ENCODE results near the gene TMOD3. TPM values are rescaled to one million over a fixed set of nuclear protein-coding genes. Genes with fewer than 3 reads are reported as not detected.

TMOD3 gene
- total RNA-seq, 2 donors from 2014 or later, result 18.7 to 19.7 TPM

DNA sequence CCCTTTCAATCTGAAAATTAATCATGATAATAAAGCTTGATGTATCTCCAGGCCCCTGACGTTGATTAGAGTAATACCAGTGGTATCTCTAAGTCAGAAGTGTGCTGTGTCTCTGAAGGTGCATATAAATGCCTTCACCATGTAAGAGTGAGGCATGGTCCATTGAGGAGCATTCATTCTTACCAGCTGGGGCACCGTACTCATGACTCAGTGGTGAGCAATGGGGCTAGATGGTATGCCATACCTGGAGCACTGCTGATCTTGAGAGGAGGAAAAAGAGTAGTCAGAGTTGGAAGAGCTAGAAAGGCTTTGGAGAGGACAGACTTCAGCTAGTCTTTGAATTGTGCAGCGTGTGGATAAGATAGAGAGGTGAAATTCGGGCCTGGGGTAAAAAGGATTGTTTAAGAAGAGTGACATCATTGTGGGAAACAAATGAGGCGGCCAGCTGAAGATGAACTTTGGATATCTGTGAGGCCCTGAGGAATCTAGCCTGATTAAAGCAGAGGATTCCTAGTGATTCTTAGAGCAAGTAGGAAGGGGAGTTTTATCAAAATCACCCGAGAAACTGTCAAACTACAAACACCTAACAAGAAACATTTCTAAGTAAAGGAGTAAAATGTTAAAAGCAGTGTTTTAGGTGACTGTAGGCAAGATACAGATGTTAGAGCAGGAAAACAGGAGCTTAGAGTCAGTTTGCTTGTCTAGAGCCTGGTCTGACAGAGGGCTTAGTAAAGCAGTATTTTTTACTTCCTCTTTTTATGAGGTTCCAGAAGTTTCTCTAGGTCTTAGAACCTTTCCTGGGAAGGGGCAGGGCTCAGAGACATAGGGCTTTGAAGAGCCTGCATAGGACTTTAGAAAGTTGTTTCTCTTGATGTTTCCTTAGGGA is 13.6 kb downstream of the TMOD3 start:
- H3K4me1 ChIP-seq, result peaks cover 0 to 71% of the 10 kb centered on the region in 2 donors
- no peak overlapping the region for H3K4me3 ChIP-seq
- H3K36me3 ChIP-seq, result no peaks in the 10 kb centered on the region
- TF ChIP-seq, protein P1, sequence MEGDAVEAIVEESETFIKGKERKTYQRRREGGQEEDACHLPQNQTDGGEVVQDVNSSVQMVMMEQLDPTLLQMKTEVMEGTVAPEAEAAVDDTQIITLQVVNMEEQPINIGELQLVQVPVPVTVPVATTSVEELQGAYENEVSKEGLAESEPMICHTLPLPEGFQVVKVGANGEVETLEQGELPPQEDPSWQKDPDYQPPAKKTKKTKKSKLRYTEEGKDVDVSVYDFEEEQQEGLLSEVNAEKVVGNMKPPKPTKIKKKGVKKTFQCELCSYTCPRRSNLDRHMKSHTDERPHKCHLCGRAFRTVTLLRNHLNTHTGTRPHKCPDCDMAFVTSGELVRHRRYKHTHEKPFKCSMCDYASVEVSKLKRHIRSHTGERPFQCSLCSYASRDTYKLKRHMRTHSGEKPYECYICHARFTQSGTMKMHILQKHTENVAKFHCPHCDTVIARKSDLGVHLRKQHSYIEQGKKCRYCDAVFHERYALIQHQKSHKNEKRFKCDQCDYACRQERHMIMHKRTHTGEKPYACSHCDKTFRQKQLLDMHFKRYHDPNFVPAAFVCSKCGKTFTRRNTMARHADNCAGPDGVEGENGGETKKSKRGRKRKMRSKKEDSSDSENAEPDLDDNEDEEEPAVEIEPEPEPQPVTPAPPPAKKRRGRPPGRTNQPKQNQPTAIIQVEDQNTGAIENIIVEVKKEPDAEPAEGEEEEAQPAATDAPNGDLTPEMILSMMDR (IDR thresholded peaks at IDR 0.05), result no peak
- H3K27ac ChIP-seq, result peak overlapping the region in 1 of 2 donors; percentile 1
- no peaks in the 10 kb centered on the region for H3K27me3 ChIP-seq
- no peaks in the 10 kb centered on the region for H3K9me3 ChIP-seq
- DNase-seq (ENCODE audit: low spot score), result no peak

DNA sequence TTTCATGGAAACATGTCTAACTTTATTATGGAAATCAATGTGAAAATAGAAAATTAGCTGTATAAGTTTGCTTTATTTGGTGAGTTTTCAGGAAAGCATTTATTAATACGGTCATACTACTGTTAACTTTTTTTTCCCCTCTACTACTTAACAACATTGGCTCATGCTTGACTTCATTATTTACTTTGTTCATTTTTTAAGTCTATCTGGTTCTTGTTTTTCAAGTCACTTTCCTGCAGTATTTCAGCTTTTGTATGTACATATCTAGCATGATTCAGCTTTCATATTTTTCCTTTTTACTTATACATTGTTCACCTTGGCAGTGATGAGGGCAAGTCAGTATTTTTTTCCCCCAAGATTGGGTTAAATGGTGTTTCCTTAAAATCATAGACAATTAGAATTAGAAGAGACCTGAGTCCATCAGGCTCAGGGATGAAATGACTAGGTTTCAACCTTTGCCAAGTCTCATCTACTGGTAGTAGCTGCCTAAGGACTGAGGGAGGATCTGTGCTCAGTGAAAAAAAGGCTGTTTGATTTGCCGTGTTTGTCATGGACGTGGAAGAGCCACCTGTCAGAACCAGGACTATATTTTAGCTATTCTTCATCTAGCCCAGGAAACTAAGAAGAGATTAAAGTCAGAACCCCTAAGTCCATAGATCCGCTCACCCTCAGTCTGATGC is 15.4 kb downstream of the TMOD3 start:
- no peak for DNase-seq (ENCODE audit: low spot score)
- Histone ChIP-seq H3K4me3 (no peak overlapping the region), H3K4me1 (peaks cover 0 to 81% of the 10 kb centered on the region in 2 donors), H3K36me3 (no peaks in the 10 kb centered on the region), H3K27ac (no peak overlapping the region), H3K9me3 (no peaks in the 10 kb centered on the region), H3K27me3 (no peaks in the 10 kb centered on the region)
- TF ChIP-seq, protein P1 (IDR thresholded peaks at IDR 0.05), result no peak

DNA sequence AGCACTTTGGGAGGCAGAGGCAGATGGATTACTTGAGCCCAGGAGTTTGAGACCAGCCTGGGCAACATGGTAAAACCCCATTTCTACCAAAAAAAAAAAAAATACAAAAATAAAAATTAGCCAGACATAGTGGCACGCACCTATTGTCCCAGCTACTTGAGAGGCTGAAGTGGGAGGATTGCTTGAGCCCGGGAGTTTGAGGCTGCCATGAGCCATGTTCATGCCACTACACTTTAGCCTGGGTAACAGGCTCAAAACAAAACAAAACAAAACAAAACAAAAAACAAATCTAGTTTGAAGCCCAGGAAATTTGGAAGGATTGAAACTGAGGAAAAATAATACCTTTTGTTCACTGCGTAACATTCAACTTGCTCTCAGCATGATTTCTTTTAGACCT is 16.6 kb downstream of the TMOD3 start:
- no peaks in the 10 kb centered on the region for H3K27me3 ChIP-seq
- no peak for DNase-seq (ENCODE audit: low spot score)
- H3K27ac ChIP-seq, result peak overlapping the region; percentile 57 to 59
- no peaks in the 10 kb centered on the region for H3K36me3 ChIP-seq
- H3K4me3 ChIP-seq, result no peak overlapping the region
- no peaks in the 10 kb centered on the region for H3K9me3 ChIP-seq
- peaks cover 0 to 81% of the 10 kb centered on the region in 2 donors for H3K4me1 ChIP-seq
- TF ChIP-seq, protein P1 (IDR thresholded peaks at IDR 0.05), result no peak

DNA sequence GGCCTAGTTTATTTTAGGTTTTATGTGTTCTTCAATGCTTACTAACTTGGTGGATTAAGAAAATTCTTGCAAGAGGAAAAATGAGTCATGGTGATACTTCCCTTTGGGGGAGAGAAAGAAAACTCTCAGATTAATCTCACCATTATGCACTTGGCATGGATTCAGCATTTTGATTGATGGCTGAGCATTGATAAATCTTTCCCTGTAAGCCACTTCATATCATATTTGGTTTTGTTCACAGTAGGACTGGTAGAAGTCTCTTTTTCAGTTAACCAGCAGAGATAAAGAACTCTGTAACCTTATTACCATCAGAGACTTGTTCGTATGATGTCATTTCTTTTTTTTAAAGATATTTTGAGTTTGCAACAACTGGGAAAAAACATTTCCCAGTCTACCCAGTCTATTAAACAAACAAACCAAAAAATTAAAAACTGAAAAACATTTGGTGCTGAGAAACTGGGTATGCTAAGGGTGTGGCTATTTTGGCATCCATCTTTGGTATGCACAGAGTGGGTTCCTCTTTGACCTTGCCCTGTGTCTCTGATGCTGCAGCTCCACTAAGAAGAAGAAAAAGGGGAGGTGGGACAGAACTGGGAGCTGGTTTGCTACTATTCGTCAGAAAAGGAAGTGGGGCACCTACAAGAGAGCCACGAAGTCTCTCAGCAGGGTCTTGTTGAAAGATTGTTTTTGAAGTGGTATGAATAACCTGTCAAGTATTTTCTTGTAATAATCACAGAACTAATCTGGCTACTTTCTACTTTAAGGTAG is 17.2 kb downstream of the TMOD3 start:
- H3K4me1 ChIP-seq, result peaks cover 0 to 81% of the 10 kb centered on the region in 2 donors
- no peaks in the 10 kb centered on the region for H3K36me3 ChIP-seq
- TF ChIP-seq, protein P1 (IDR thresholded peaks at IDR 0.05), result no peak
- no peaks in the 10 kb centered on the region for H3K27me3 ChIP-seq
- no peak overlapping the region for H3K4me3 ChIP-seq
- H3K9me3 ChIP-seq, result no peaks in the 10 kb centered on the region
- DNase-seq (ENCODE audit: low spot score), result no peak
- peak overlapping the region; percentile 57 to 59 for H3K27ac ChIP-seq

DNA sequence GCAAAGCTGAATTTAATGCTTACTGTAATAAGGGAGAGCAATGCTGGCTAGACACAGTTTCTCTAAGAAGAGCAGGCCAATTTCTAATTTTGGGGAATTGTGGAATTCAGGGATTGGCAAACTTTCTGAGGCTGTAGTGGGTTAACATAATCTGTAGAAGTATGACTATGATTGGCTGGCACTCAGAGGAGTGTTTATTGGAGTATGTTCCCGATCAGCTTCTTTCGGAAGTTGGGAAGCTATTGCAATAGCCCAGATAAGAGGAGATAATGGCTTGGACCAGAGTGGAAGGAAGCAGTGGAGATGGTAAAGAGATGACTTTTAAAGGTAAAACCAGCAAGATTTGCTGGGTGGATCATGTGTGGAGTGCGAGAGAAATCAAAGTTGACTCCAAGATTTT is 19.4 kb downstream of the TMOD3 start:
- H3K4me1 ChIP-seq, result peaks cover 0 to 66% of the 10 kb centered on the region in 2 donors
- TF ChIP-seq, protein P1 (IDR thresholded peaks at IDR 0.05), result no peak
- no peak overlapping the region for H3K4me3 ChIP-seq
- DNase-seq (ENCODE audit: low spot score), result no peak
- peak overlapping the region in 1 of 2 donors; percentile 4 for H3K27ac ChIP-seq
- no peaks in the 10 kb centered on the region for H3K27me3 ChIP-seq
- no peaks in the 10 kb centered on the region for H3K9me3 ChIP-seq
- H3K36me3 ChIP-seq, result no peaks in the 10 kb centered on the region

Data from right atrium auricular region (tissue), 2 donors.